ENCODE data around the gene NAV2.

NAV2 gene

DNA sequence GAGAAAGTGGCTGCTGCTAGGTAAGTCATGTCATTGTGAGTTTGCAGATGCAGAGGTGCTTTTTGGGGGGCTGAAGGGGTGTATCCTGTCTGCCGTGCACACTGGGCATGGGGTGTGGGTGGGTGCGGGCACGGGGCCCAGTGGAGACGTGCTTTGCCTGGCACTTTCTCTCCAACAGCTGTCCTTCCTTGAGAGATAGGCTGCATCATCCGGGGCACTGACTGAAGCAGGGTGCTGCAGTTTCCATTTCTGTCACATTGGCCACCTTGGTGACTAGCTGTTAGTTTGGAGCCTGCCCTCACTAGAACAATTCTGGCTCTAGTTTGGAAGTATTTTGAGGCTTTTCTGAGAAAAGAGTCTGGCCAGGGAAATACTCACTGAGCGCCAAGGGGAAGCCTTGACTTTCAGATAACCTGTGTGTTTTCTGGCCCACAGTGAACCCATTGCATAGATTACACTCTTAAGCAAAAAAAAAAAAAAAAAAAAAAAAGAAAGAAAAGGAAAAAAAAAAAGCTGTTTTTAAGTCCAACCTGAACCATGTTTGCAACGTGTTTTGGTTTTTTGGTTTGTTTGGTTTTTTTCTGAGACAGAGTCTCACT, 219.2 kb downstream of the NAV2 start:
- peaks cover 11% of the 10 kb centered on the region for H3K4me1 ChIP-seq (ENCODE audit: insufficient read depth, low read length)
- no peaks in the 10 kb centered on the region; the same call in 1 of the 2 replicates for H3K36me3 ChIP-seq (ENCODE audit: insufficient read depth, low read length)
- no peak overlapping the region for H3K9ac ChIP-seq (ENCODE audit: low read depth, low read length)
- no peaks in the 10 kb centered on the region for H3K9me3 ChIP-seq (ENCODE audit: control insufficient read depth, insufficient read depth, low read length)

DNA sequence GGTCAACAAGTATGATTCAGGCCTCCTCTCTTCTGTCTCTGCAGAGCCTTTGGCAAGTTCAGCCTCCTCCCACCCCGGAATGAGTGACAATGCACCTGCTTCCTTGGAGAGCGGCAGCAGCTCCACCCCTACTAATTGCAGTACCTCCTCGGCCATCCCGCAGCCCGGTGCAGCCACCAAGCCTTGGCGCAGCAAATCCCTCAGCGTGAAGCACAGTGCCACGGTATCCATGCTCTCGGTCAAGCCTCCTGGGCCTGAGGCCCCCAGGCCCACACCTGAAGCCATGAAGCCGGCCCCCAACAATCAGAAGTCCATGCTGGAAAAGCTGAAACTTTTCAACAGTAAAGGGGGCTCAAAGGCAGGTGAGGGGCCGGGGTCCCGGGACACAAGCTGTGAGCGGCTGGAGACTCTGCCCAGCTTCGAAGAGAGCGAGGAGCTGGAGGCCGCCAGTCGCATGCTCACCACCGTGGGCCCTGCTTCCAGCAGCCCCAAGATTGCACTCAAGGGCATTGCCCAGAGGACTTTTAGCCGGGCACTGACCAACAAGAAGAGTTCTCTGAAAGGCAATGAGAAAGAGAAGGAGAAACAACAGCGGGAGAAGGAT, 220.6 kb downstream of the NAV2 start:
- H3K4me1 ChIP-seq (ENCODE audit: insufficient read depth, low read length) = peaks cover 11% of the 10 kb centered on the region
- no peaks in the 10 kb centered on the region; the same call in 1 of the 2 replicates for H3K36me3 ChIP-seq (ENCODE audit: insufficient read depth, low read length)
- no peak overlapping the region for H3K9ac ChIP-seq (ENCODE audit: low read depth, low read length)
- no peaks in the 10 kb centered on the region for H3K9me3 ChIP-seq (ENCODE audit: control insufficient read depth, insufficient read depth, low read length)

DNA sequence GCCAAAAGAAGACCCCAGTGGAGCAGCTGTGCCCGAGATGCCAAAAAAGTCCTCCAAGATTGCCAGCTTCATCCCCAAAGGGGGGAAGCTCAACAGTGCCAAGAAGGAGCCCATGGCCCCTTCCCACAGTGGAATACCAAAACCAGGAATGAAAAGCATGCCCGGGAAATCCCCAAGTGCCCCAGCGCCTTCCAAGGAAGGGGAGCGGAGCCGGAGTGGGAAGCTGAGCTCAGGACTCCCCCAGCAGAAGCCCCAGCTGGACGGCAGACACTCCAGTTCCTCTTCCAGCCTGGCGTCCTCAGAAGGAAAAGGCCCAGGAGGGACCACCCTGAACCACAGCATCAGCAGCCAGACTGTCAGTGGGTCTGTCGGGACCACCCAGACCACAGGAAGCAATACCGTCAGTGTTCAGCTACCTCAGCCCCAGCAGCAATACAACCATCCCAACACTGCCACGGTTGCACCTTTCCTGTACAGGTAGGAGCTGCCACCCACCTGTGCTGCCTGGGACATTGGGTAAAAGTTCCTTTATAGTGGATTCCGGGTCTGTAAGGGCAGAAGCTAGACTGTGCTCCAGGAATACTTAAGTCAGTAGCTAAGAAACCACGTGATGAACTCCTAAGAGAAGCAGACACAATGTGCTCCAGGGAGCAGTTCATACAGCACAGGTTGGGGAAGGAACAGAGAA, 221.3 kb downstream of the NAV2 start:
- Histone ChIP-seq H3K4me1 (ENCODE audit: insufficient read depth, low read length) (peaks cover 11% of the 10 kb centered on the region), H3K9ac (ENCODE audit: low read depth, low read length) (no peak overlapping the region), H3K36me3 (ENCODE audit: insufficient read depth, low read length) (no peaks in the 10 kb centered on the region; the same call in 1 of the 2 replicates), H3K9me3 (ENCODE audit: control insufficient read depth, insufficient read depth, low read length) (no peaks in the 10 kb centered on the region)

DNA sequence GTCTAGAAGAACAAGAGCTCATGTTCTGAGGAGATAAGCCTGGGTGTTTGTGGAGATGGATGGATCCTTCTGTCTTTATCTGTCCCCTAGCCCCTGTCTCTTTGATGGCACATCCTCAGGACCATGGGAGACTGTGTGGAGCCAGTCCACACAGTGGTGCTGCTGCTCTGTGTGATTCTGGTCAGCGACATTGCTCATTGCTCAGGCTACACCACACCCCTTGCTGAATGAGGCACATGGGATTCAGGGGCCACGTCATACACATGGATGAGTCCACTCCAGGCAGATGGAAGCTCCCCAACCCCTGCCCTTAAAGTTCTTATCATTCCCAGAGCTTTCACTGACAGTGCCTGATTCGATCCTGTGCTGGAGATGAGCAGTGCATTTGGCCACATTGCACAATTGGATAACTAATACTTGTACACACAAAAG, 222.2 kb downstream of the NAV2 start:
- Histone ChIP-seq H3K4me1 (ENCODE audit: insufficient read depth, low read length) (peaks cover 11% of the 10 kb centered on the region), H3K9ac (ENCODE audit: low read depth, low read length) (no peak overlapping the region), H3K36me3 (ENCODE audit: insufficient read depth, low read length) (no peaks in the 10 kb centered on the region; the same call in 1 of the 2 replicates), H3K9me3 (ENCODE audit: control insufficient read depth, insufficient read depth, low read length) (no peaks in the 10 kb centered on the region)

DNA sequence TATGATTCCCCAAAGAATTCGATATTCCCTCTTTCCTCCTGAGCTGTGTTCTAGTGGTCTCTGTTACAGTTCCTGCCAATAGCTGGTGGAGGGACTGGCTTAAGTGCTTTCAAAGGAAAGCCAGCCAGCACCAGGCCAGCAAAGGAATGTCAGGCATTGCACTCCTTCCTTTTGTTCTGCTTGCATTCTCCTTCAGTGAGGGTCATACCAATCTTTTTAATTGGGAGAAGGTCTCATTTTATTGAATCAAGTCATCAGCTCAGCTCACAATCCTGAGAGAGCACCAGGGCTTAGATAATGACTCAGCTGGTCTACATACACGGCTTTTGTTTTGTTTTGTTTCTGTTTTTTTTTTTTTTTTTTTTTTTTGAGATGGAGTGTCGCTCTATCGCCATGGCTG, 222.9 kb downstream of the NAV2 start:
- peaks cover 11% of the 10 kb centered on the region for H3K4me1 ChIP-seq (ENCODE audit: insufficient read depth, low read length)
- no peak overlapping the region for H3K9ac ChIP-seq (ENCODE audit: low read depth, low read length)
- H3K9me3 ChIP-seq (ENCODE audit: control insufficient read depth, insufficient read depth, low read length) = no peaks in the 10 kb centered on the region
- no peaks in the 10 kb centered on the region; the same call in 1 of the 2 replicates for H3K36me3 ChIP-seq (ENCODE audit: insufficient read depth, low read length)

DNA sequence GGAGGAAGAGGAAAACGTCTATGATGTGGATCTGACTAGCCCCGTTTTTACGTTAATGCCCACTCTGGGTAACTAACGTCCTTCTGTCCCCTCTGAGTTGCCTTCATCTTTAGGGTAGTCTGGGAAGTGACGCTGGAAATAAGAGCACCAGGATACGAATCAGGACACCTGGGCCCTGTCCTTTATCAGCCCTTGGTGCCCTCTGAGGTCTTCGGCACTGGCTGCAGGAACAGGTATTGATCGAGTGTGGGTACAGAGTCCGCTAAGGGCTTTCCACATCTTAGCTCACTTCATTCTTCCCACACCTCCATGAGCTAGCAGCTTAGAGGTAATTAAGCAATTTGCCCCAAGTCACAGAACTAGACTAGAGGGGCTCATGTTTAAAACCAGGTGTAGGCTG, 223.8 kb downstream of the NAV2 start:
- no peaks in the 10 kb centered on the region; the same call in 1 of the 2 replicates for H3K36me3 ChIP-seq (ENCODE audit: insufficient read depth, low read length)
- H3K9ac ChIP-seq (ENCODE audit: low read depth, low read length) = no peak overlapping the region
- H3K4me1 ChIP-seq (ENCODE audit: insufficient read depth, low read length) = peaks cover 11% of the 10 kb centered on the region
- H3K9me3 ChIP-seq (ENCODE audit: control insufficient read depth, insufficient read depth, low read length) = no peaks in the 10 kb centered on the region

DNA sequence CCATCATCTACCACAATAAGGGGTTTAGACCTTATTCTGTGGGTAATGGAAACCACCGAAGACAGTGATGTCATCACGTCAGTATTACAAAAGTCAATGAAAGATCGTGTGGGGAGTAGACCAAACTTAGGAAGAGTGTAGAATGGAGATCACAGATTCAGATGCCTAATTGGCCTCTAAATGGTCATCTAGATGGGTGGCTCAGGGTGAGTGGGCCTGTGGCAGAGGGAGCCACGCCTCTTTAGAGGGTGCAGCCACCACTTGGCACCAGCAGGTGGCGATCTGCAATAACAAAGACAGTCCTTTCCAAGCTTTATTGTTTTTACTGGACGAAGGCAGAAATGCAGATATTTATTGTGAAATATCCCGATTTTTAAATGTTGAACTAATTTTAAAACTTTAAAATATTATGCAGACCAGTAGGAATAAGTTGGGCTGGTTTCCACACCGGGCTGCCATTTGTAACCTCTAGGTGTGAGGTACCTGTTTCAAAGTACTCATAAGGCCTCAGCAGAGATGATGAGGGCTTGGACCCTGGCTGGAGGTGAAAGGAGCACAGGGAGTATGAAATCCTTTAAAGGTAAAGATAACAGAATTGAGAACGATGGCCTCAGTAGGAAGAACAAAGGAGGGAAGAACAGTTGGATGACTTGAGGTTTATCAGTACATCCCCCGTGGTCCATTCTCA, 225.7 kb downstream of the NAV2 start:
- H3K9me3 ChIP-seq (ENCODE audit: control insufficient read depth, insufficient read depth, low read length) = no peaks in the 10 kb centered on the region
- no peaks in the 10 kb centered on the region; the same call in 1 of the 2 replicates for H3K36me3 ChIP-seq (ENCODE audit: insufficient read depth, low read length)
- H3K9ac ChIP-seq (ENCODE audit: low read depth, low read length) = no peak overlapping the region
- H3K4me1 ChIP-seq (ENCODE audit: insufficient read depth, low read length) = peaks cover 11% of the 10 kb centered on the region

DNA sequence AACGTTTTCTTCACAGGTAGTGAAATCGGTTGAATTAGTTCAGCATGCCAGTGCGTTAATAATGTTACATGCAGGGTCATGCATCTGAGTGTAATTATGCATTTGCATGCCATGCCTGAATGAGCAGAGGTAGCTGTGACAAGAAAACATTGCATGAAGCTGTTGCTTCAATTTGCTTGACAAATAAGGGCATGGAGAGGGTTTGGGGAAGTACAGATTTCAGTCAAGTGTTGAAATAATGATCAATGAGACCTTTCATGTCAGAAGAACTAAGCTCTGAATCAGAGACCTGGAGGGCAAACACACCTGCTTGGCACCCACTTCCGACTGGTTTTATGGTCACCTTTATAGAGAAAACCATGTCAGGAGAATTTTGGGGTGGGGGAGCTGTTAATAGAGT, 226.2 kb downstream of the NAV2 start:
- H3K9ac ChIP-seq (ENCODE audit: low read depth, low read length) = no peak overlapping the region
- H3K9me3 ChIP-seq (ENCODE audit: control insufficient read depth, insufficient read depth, low read length) = no peaks in the 10 kb centered on the region
- H3K36me3 ChIP-seq (ENCODE audit: insufficient read depth, low read length) = no peaks in the 10 kb centered on the region; the same call in 1 of the 2 replicates

DNA sequence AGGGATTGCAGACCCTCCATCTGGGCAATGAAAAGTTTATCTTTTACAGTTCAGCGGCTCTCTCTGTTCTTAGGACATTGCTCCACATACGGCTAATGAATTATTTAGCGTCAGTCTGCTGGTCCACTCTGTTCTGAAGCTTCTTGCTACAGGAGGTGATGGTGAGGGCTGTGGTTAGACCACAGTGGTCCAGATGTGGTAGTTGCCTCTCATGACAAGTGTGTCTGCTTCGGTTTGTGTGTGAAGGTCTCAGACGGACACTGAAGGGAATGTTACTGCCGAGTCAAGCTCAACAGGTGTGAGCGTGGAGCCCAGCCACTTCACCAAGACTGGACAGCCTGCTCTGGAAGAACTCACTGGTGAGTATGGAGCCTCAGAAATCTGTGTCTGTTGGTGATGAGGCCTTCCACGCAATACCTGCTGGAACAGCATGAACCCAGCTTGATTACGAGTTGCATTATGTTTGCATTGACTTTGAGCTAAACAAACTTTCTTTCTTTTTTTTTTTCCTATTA, 226.8 kb downstream of the NAV2 start:
- Histone ChIP-seq H3K4me1 (ENCODE audit: insufficient read depth, low read length) (peaks cover 11% of the 10 kb centered on the region), H3K9me3 (ENCODE audit: control insufficient read depth, insufficient read depth, low read length) (no peaks in the 10 kb centered on the region), H3K9ac (ENCODE audit: low read depth, low read length) (no peak overlapping the region), H3K36me3 (ENCODE audit: insufficient read depth, low read length) (no peaks in the 10 kb centered on the region; the same call in 1 of the 2 replicates)

More for the DNA sequence above, 226.2 kb downstream of the NAV2 start:
- H3K4me1 ChIP-seq (ENCODE audit: insufficient read depth, low read length) = peaks cover 11% of the 10 kb centered on the region

DNA sequence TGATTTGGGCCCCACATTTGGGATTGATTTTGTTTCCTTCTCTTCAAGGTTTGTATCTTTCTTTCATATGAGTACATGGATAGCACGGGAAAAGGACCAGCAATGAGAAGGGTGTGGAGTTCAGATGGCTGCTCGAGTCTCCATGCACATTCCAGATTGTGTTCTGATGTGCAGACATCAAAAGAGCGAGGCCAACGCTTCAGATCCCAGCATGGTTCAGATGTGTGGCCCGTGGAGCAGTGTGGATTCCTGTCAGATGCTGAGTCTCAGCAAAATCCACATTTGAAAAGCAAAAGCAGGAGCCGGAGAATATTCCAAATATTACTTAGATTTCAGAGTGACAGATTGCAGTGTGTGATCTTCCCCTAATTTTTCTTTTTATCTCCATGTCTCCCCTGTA, 228.2 kb downstream of the NAV2 start:
- H3K9ac ChIP-seq (ENCODE audit: low read depth, low read length) = no peak overlapping the region
- H3K4me1 ChIP-seq (ENCODE audit: insufficient read depth, low read length) = no peaks in the 10 kb centered on the region
- no peaks in the 10 kb centered on the region for H3K9me3 ChIP-seq (ENCODE audit: control insufficient read depth, insufficient read depth, low read length)
- H3K36me3 ChIP-seq (ENCODE audit: insufficient read depth, low read length) = peaks cover 2% of the 10 kb centered on the region; the same call in 1 of the 2 replicates

DNA sequence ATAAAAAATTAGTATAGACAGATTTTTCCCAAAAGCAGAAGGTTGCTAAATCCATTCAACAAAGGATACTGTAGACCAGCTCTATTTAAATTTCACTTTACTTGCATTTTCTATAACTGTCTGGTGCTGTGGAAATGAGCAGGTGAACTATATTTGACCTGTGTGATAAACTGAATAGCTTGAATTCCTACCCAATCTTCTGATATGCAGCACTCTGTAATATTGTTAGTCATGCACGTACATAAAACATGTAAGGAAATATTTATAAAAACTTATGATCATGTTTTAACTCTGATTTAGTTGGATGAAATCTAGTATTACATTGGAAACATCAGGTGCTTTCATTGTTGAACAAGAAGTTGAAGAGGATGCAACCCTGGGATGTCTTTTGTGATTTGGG, 234.0 kb downstream of the NAV2 start:
- H3K9me3 ChIP-seq (ENCODE audit: control insufficient read depth, insufficient read depth, low read length) = no peaks in the 10 kb centered on the region
- H3K36me3 ChIP-seq (ENCODE audit: insufficient read depth, low read length) = peaks cover 9% of the 10 kb centered on the region

DNA sequence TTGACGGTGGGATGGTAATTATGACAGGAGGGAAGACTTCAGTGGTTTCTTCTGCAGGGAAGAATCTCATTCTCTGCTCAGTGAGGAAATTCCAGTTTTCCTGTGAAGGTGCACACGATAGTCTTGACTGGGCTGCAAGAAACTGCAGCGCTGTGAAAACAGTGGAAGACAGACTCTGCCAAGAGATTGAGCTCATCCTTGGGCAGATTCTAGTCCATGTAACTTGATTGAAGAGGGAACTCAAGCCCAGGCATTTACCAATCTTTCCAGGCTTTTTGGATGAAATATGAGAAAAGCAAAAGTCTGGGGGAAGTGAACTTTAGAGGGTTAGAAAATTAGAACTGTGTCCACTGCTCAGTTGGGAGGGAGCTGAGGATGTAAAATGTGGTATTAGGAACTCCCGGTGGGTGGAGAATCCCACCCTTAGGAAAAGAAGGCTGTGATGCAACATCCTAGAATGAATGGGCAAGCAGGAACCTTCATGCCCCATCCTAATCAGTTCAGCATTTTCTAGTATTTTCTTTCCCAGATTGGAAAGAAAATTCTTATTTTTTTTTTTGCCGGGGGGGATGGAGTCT, 235.0 kb downstream of the NAV2 start:
- no peaks in the 10 kb centered on the region for H3K9me3 ChIP-seq (ENCODE audit: control insufficient read depth, insufficient read depth, low read length)
- peaks cover 11% of the 10 kb centered on the region for H3K4me1 ChIP-seq (ENCODE audit: insufficient read depth, low read length)
- peaks cover 9% of the 10 kb centered on the region for H3K36me3 ChIP-seq (ENCODE audit: insufficient read depth, low read length)
- H3K9ac ChIP-seq (ENCODE audit: low read depth, low read length) = no peak overlapping the region

More for the DNA sequence above, 234.0 kb downstream of the NAV2 start:
- H3K4me1 ChIP-seq (ENCODE audit: insufficient read depth, low read length) = peaks cover 1% of the 10 kb centered on the region
- no peak overlapping the region for H3K9ac ChIP-seq (ENCODE audit: low read depth, low read length)

DNA sequence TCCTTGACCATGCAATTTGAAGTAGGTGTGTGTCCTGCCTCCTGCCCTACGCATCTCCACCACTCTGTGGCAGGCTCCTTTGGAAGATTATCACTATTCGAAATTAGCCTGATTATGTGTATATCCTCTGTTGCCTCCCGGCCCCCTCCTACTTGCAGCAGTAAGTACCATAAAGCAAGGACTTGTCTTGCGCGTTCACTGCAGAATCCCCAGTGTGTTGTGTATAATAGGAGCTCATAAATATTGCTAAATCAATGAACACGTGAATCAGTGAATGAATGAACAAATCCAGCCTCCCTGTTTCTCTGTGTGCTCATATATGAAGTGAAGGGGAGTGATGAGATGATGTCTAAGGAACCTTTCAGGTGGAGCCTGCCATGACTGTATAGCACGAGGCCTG, 237.0 kb downstream of the NAV2 start:
- peaks cover 28% of the 10 kb centered on the region for H3K4me1 ChIP-seq (ENCODE audit: insufficient read depth, low read length)
- H3K36me3 ChIP-seq (ENCODE audit: insufficient read depth, low read length) = peaks cover 9% of the 10 kb centered on the region
- H3K9ac ChIP-seq (ENCODE audit: low read depth, low read length) = no peak overlapping the region
- no peaks in the 10 kb centered on the region for H3K9me3 ChIP-seq (ENCODE audit: control insufficient read depth, insufficient read depth, low read length)

DNA sequence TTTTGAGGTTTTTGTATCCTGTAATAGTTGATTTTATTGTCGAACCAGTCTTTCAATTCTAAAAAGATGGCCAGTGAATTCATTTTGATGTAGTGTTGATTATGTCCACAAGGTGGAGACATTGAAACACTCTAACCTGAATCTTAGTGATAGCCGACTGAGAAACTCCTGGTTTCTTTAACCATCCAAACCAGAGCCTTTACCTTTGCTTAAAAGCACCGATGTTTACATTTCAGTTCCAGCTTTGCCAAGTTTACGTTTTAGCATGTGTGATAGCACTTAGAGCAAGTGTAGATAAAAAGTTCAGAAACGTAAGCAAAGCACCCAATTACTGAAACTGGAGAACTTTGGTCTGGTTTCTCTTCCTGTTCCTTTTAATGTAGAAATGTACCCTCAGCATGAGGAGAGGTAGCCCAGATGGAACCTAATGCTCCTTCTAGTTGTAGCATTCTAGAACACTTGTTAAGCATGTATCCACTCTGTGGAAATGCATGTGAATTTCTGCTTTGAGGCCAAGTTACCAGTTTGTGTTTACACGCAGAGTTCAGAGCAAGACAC, 239.0 kb downstream of the NAV2 start:
- Histone ChIP-seq H3K9ac (ENCODE audit: low read depth, low read length) (no peak overlapping the region), H3K9me3 (ENCODE audit: control insufficient read depth, insufficient read depth, low read length) (no peaks in the 10 kb centered on the region), H3K36me3 (ENCODE audit: insufficient read depth, low read length) (peaks cover 5% of the 10 kb centered on the region), H3K4me1 (ENCODE audit: insufficient read depth, low read length) (peaks cover 30% of the 10 kb centered on the region)

Measured in ES-I3 (cell line).